ENCODE results near the gene SIK3. TPM values are rescaled to one million over a fixed set of nuclear protein-coding genes. Genes with fewer than 3 reads are reported as not detected.
"Not testable (repeated sequence)": the region's sequence is repeated elsewhere in the genome, so short reads cannot be mapped to it uniquely, and the experiment has no call there.

Gene SIK3
- total RNA-seq, 4 donors from 2014 or later = 14.1 to 77.0 (median 40.7) TPM

- Histone ChIP-seq H3K27ac (no peak overlapping the region), H3K9me3 (no peaks in the 10 kb centered on the region), H3K36me3 (no peaks in the 10 kb centered on the region), H3K27me3 (no peaks in the 10 kb centered on the region), H3K4me3 (no peak overlapping the region), H3K4me1 (no peaks in the 10 kb centered on the region)
- TF ChIP-seq POLR2A (IDR thresholded peaks at IDR 0.05) (no peak), CTCF (IDR thresholded peaks at IDR 0.05) (no peak)
- no peak for DNase-seq
- intact Hi-C loops (cut with DNase I; ENCODE audit: low total_unique reads) = no loop called here
These were observed 43.8 kb downstream of the SIK3 start for GRCh38 chr11:117054382-117054781.

- Histone ChIP-seq H3K4me1 (no peaks in the 10 kb centered on the region), H3K36me3 (no peaks in the 10 kb centered on the region), H3K27ac (no peak overlapping the region), H3K9me3 (no peaks in the 10 kb centered on the region), H3K27me3 (no peaks in the 10 kb centered on the region), H3K4me3 (no peak overlapping the region)
- intact Hi-C loops (cut with DNase I; ENCODE audit: low total_unique reads) = no loop called here
- no peak for TF ChIP-seq CTCF (IDR thresholded peaks at IDR 0.05)
- no peak for DNase-seq
These were observed 45.8 kb downstream of the SIK3 start for GRCh38 chr11:117052196-117053149.

- DNase-seq; intact Hi-C loops (cut with DNase I; ENCODE audit: low total_unique reads); H3K4me1 ChIP-seq; H3K4me3 ChIP-seq; H3K27me3 ChIP-seq; H3K36me3 ChIP-seq; H3K27ac ChIP-seq; H3K9me3 ChIP-seq: not testable (repeated sequence)
These were observed 48.1 kb downstream of the SIK3 start for GRCh38 chr11:117050121-117050520.

- H3K36me3 ChIP-seq; H3K4me1 ChIP-seq; H3K4me3 ChIP-seq; H3K9me3 ChIP-seq; DNase-seq; H3K27ac ChIP-seq; H3K27me3 ChIP-seq; intact Hi-C loops (cut with DNase I; ENCODE audit: low total_unique reads): not testable (repeated sequence)
These were observed 51.6 kb downstream of the SIK3 start for GRCh38 chr11:117046627-117047026.

GRCh38 chr11:117045956-117046355, 52.3 kb downstream of the SIK3 start:
- no peak overlapping the region for H3K4me3 ChIP-seq
- TF ChIP-seq POLR2A (IDR thresholded peaks at IDR 0.05) (no peak), CTCF (IDR thresholded peaks at IDR 0.05) (no peak)
- no peak overlapping the region for H3K27ac ChIP-seq
- no peaks in the 10 kb centered on the region for H3K27me3 ChIP-seq
- no peaks in the 10 kb centered on the region for H3K9me3 ChIP-seq
- H3K4me1 ChIP-seq = peaks cover 4 to 6% of the 10 kb centered on the region in 2 donors
- intact Hi-C loops (cut with DNase I; ENCODE audit: low total_unique reads) = no loop called here
- DNase-seq = no peak
- H3K36me3 ChIP-seq = no peaks in the 10 kb centered on the region

- no peaks in the 10 kb centered on the region for H3K36me3 ChIP-seq
- no peaks in the 10 kb centered on the region for H3K9me3 ChIP-seq
- intact Hi-C loops (cut with DNase I; ENCODE audit: low total_unique reads) = no loop called here
- no peak overlapping the region for H3K4me3 ChIP-seq
- H3K27me3 ChIP-seq = no peaks in the 10 kb centered on the region
- TF ChIP-seq POLR2A (IDR thresholded peaks at IDR 0.05) = no peak
- no peak for TF ChIP-seq CTCF (IDR thresholded peaks at IDR 0.05)
- peaks cover 4 to 6% of the 10 kb centered on the region in 2 donors for H3K4me1 ChIP-seq
- H3K27ac ChIP-seq = no peak overlapping the region
- DNase-seq = no peak
These were observed 53.0 kb downstream of the SIK3 start for GRCh38 chr11:117045196-117045595.
